Glutamatergic neuron (in vitro differentiated cells): ENCODE results near the gene ABCC8. TPM values are rescaled to one million over a fixed set of nuclear protein-coding genes. Genes with fewer than 3 reads are reported as not detected.

Experiments used
- DNase-seq: peaks from one replicate; pipeline ENCODE4 v3.0.0; 2022
- H3K27ac Mint-ChIP-seq: one replicate; pipeline ENCODE4 v1.8.0; 2020; ENCODE audit warnings: mild to moderate bottlenecking, mixed read lengths, inconsistent platforms; ENCODE audit not compliant: unreplicated experiment
- H3K27me3 Mint-ChIP-seq: one replicate; pipeline ENCODE4 v1.8.0; 2020; ENCODE audit warnings: mild to moderate bottlenecking, moderate library complexity, mixed read lengths, inconsistent platforms; ENCODE audit not compliant: unreplicated experiment
- H3K36me3 Mint-ChIP-seq: one replicate; pipeline ENCODE4 v1.8.0; 2020; ENCODE audit warnings: mild to moderate bottlenecking, mixed read lengths, inconsistent platforms; ENCODE audit not compliant: unreplicated experiment
- H3K4me1 Mint-ChIP-seq: one replicate; pipeline ENCODE4 v1.8.0; 2020; ENCODE audit warnings: mild to moderate bottlenecking, low read depth, mixed read lengths, inconsistent platforms; ENCODE audit not compliant: unreplicated experiment
- H3K4me3 Mint-ChIP-seq: one replicate; pipeline ENCODE4 v1.8.0; 2020; ENCODE audit warnings: mild to moderate bottlenecking, mixed read lengths, inconsistent platforms; ENCODE audit not compliant: unreplicated experiment
- H3K9me3 Mint-ChIP-seq: one replicate; pipeline ENCODE4 v1.8.0; 2020; ENCODE audit warnings: mild to moderate bottlenecking, moderate library complexity, mixed read lengths, inconsistent platforms; ENCODE audit not compliant: unreplicated experiment
- CTCF ChIP-seq: fragments of 200-600 bp; sonication (generic); IDR thresholded peaks from one replicate; pipeline ENCODE4 v1.5.0; 2021; ENCODE audit not compliant: partially characterized antibody, unreplicated experiment
- total RNA-seq: library from RNA; stranded (reverse); fragmentation: NEBNext Ultra II Directional; extraction: Animal tissue kit (Norgen Biotek cat#: 25700); gene quantifications from one replicate; pipeline ENCODE4 v1.2.1, GENCODE V29; 2021; ENCODE audit not compliant: unreplicated experiment

Gene ABCC8
- total RNA-seq, 1 donor from 2014 or later: 5.7 TPM

- DNase-seq: no peak
- H3K4me3 Mint-ChIP-seq: no peak overlapping the region
- H3K9me3 Mint-ChIP-seq: peaks cover 11% of the 10 kb centered on the region
- peaks cover 13% of the 10 kb centered on the region for H3K4me1 Mint-ChIP-seq
- peaks cover 10% of the 10 kb centered on the region for H3K27me3 Mint-ChIP-seq
- no peak for TF ChIP-seq CTCF
- H3K27ac Mint-ChIP-seq: no peak overlapping the region
- H3K36me3 Mint-ChIP-seq: no peaks in the 10 kb centered on the region
Measured at GRCh38 chr11:17401841-17402240, 74.8 kb downstream of the ABCC8 start.

- no peak for DNase-seq
- no peaks in the 10 kb centered on the region for H3K36me3 Mint-ChIP-seq
- H3K27ac Mint-ChIP-seq: no peak overlapping the region
- peaks cover 11% of the 10 kb centered on the region for H3K9me3 Mint-ChIP-seq
- H3K27me3 Mint-ChIP-seq: peaks cover 10% of the 10 kb centered on the region
- peaks cover 13% of the 10 kb centered on the region for H3K4me1 Mint-ChIP-seq
- TF ChIP-seq CTCF: no peak
- no peak overlapping the region for H3K4me3 Mint-ChIP-seq
Measured at GRCh38 chr11:17401316-17401715, 75.3 kb downstream of the ABCC8 start.

- Mint-ChIP-seq H3K27ac (no peak overlapping the region), H3K27me3 (peaks cover 6% of the 10 kb centered on the region), H3K4me1 (peaks cover 6% of the 10 kb centered on the region), H3K4me3 (no peak overlapping the region), H3K9me3 (peaks cover 13% of the 10 kb centered on the region), H3K36me3 (no peaks in the 10 kb centered on the region)
- no peak for TF ChIP-seq CTCF
- DNase-seq: no peak
Measured at GRCh38 chr11:17400048-17400775, 76.4 kb downstream of the ABCC8 start.

- H3K27ac Mint-ChIP-seq: no peak overlapping the region
- peaks cover 13% of the 10 kb centered on the region for H3K9me3 Mint-ChIP-seq
- no peaks in the 10 kb centered on the region for H3K4me1 Mint-ChIP-seq
- no peak for DNase-seq
- H3K36me3 Mint-ChIP-seq: no peaks in the 10 kb centered on the region
- no peak overlapping the region for H3K4me3 Mint-ChIP-seq
- no peak for TF ChIP-seq CTCF
- H3K27me3 Mint-ChIP-seq: peaks cover 8% of the 10 kb centered on the region
Measured at GRCh38 chr11:17399236-17399635, 77.4 kb downstream of the ABCC8 start.

- Mint-ChIP-seq H3K27ac (no peak overlapping the region), H3K9me3 (peaks cover 11% of the 10 kb centered on the region), H3K4me1 (no peaks in the 10 kb centered on the region), H3K36me3 (no peaks in the 10 kb centered on the region), H3K4me3 (no peak overlapping the region), H3K27me3 (peaks cover 10% of the 10 kb centered on the region)
- no peak for TF ChIP-seq CTCF
- DNase-seq: no peak
Measured at GRCh38 chr11:17397311-17398002, 79.2 kb downstream of the ABCC8 start.
